Stimulated activated CD4-positive, alpha-beta T cell treated with anti-CD3 and anti-CD28 coated beads, TNF-alpha, amount 100 ng/mL, for 4 hours (primary cell): Measurements from ENCODE around the gene IL18R1.

Experiments used
- DNase-seq, 3 experiments: peaks; one replicate each; pipeline ENCODE4 v3.0.0-alpha.2; 2020; ENCODE audit warnings: low read depth in 3 of 3

IL18R1 gene

DNA sequence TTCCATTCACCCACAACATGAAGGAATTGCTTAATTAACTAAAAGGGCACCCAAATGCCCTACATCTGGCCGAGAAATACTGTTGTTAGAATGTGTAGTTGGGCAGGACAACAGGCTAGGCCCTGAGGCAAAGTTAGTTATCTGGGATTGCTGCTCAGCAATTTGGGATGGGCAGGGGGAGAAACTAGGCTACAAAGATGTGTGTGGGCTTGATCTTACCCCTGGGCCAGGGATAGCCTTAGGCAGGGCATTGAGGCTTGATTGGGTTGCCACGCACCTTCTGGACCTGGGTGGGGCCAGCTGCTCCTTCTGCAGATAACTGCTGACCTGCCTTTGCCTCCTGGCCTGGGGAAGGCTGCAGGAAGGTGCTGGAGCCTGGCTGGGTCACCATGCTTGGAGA lies 76.8 kb downstream of the IL18R1 start:
- DNase-seq: no peak

DNA sequence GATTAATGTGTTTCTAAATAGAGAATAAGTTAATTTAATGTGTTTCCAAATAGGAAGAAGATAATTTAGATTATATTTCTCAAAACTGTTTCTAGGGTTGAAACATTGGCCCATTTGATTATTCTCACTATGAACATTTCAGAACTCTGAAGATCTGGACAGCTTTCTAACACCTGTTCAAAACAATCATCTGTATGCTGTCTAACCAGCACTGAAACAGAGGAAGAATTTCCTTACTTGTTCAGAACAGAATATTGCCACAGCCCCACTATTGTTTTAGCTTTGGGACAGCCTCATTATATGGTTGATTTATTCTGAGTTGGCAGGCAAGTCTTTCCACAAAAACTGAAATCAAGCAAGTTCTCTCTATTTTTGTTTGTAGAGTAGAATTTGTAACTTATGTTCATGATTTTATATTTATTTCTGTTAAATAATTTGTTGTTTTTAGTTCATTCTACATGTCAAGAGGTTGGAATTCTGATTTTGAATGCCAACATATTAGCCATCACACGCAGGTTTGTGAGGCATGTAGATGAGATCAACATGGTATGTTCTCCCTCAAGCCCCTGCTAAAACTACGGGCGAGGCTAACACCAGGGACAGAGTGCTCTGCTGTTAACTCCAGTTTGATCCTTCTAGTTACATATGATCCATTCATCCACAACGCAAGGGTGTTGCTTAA lies 78.5 kb downstream of the IL18R1 start:
- DNase-seq: no peak

- DNase-seq: no peak
Measured at GRCh38 chr2:102434655-102435381, 79.2 kb downstream of the IL18R1 start.

DNA sequence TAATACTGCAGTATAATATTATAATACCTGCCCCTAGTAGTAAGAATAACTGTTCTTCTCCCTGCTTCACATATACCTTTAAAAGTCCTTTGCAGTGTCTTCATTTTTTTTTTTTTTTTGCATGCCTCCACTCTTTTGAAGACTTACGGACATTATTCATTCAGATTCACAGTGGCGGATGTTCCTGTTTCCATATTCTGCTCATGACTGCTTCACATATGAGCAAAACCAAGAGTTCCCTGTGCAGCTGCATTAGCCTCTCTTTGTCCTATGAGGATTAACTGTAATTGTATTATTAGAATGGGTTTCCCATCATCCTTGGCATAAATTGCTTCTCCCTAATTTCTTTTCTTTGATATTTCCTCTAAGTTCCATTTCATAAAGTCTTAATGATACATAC lies 80.1 kb downstream of the IL18R1 start:
- DNase-seq: no peak

GRCh38 chr2:102436323-102436722 lies 80.7 kb downstream of the IL18R1 start:
- DNase-seq: no peak

- no peak for DNase-seq
Measured at GRCh38 chr2:102437122-102437521, 81.5 kb downstream of the IL18R1 start.

DNA sequence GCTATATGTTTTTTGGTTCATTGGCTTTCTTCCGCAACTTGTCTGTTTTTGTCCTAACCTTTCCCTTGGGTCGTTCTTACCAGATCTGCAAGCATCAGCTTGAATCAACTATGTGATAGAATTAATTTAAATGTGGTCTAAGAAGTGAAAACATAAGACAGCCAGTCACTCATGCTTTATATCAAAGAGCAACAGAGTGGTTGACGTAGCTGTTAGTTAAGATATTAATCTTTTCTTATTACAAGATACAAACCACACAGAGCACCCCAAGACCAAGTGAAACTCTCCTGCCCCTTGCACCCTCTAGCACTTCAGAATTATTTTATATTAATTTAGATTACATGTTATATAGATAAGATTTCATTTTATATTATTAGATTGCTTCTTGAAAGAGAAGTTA lies 82.5 kb downstream of the IL18R1 start:
- no peak for DNase-seq

DNA sequence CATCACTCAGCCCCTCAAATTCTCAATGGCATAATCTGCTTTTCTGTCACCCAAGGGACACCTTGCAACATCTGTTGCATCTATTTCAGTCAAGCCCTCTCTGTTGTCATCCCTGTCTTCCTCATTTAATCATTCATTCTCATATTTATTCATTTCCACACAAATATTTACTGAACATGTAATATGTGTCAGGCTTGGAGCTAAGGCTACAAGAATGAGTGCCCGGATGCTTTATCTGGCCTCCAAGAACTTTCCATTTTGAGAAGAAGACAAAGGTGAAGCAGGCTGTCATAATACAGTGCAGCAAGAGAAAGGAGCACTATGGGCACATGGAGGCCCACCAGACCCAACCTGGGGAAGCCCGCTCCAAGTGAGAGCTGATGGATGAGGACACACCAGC lies 83.0 kb downstream of the IL18R1 start:
- no peak for DNase-seq

- no peak for DNase-seq
Measured at GRCh38 chr2:102439065-102439695, 83.6 kb downstream of the IL18R1 start.

DNA sequence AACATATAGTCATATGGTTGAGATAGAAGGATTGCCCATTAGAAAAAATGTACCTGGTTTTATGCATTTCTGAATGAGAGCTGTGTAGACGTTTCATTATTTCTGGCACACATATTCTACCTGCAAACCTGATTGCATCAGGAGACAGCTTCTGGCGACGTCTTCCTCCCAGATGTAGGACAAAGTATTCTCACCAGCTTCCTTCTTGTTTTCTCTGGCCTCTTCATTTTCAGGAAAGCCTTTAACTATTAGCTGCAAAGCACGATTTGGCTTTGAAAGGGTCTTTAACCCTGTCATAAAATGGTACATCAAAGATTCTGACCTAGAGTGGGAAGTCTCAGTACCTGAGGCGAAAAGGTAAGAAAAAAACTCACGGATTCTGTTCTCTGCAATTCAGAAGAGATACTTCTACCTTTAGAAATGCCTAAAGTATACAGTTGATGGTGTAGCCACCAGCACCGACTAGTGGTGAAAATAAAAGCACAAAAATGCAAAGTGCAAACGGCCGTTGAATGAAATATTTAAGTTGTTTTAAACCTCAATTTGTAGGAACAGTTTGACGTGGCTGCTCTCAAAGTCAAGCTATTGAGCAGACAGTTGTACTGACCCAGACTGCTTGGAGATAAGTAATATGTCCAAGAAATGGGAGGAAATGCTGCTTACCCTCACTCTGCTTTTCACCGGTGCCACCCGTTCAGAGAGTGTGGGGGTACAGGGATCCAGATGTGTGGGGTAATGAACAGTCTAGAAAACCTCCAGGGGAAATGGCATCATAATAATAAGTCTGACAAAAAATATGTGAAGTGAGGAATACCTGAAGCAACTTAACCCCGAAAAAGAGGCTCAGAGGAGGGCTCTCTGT lies 87.6 kb downstream of the IL18R1 start:
- DNase-seq: peak in 2 of 3 experiments; percentile 13 to 36

- DNase-seq: no peak
Measured at GRCh38 chr2:102444233-102444632, 88.6 kb downstream of the IL18R1 start.

- no peak for DNase-seq
Measured at GRCh38 chr2:102446936-102447335, 91.3 kb downstream of the IL18R1 start.
